Measurements from ENCODE around the gene MLLT3. TPM values are rescaled to one million over a fixed set of nuclear protein-coding genes. Genes with fewer than 3 reads are reported as not detected.
"Not testable (repeated sequence)": the region's sequence is repeated elsewhere in the genome, so short reads cannot be mapped to it uniquely, and the experiment has no call there.

MLLT3 gene
- total RNA-seq, 1 donor from 2014 or later = 7.7 TPM

GRCh38 chr9:20591223-20591622 lies 31.1 kb downstream of the MLLT3 start:
- no peak for DNase-seq (ENCODE audit: low spot score)
- Mint-ChIP-seq H3K9me3 (ENCODE audit: low read depth) (no peaks in the 10 kb centered on the region), H3K36me3 (ENCODE audit: low read depth) (no peaks in the 10 kb centered on the region), H3K4me3 (ENCODE audit: unreplicated experiment) (no peak overlapping the region), H3K27ac (ENCODE audit: unreplicated experiment) (no peak overlapping the region), H3K4me1 (ENCODE audit: low read depth) (peaks cover 26% of the 10 kb centered on the region), H3K27me3 (ENCODE audit: low read depth) (no peaks in the 10 kb centered on the region)
- no peak for TF ChIP-seq CTCF (IDR thresholded peaks at IDR 0.05)

DNA sequence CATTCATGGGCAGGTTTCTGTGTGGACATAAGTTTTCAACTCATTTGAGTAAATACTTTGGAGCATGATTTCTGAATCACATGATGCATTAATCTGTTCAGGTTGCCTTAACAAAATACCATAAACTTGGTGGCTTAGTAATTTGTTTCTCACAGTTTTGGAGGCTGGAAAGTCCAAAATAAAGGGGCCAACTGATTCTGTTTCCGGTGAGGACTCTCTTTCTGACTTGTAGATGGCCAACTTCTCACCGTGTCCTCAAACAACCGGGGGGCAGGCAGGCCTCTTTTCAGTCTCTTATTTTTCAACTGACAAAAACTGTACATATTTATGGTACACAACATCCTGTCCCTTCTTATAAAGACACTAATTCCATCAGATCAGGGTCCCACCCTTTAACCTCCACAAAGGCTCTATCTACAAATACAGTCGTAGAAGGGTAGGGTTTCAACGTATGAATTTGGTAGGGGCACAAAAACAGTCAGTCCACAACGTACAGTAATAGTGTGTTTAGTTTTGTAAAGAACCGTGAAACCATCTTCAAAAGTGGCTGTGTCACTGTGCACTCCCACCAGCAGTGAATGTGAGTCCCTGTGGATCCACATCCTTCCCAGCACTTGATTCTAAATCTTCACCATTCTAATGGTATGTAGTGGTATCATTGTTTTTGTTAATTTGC lies 37.2 kb downstream of the MLLT3 start:
- Mint-ChIP-seq H3K9me3 (ENCODE audit: low read depth) (no peaks in the 10 kb centered on the region), H3K4me1 (ENCODE audit: low read depth) (no peaks in the 10 kb centered on the region), H3K36me3 (ENCODE audit: low read depth) (no peaks in the 10 kb centered on the region), H3K27ac (ENCODE audit: unreplicated experiment) (no peak overlapping the region), H3K4me3 (ENCODE audit: unreplicated experiment) (no peak overlapping the region), H3K27me3 (ENCODE audit: low read depth) (peaks cover 4% of the 10 kb centered on the region)
- TF ChIP-seq CTCF (IDR thresholded peaks at IDR 0.05) = no peak
- DNase-seq (ENCODE audit: low spot score) = no peak

- not testable (repeated sequence) for DNase-seq (ENCODE audit: low spot score); H3K27ac Mint-ChIP-seq (ENCODE audit: unreplicated experiment); H3K4me3 Mint-ChIP-seq (ENCODE audit: unreplicated experiment); H3K27me3 Mint-ChIP-seq (ENCODE audit: low read depth); H3K9me3 Mint-ChIP-seq (ENCODE audit: low read depth); H3K36me3 Mint-ChIP-seq (ENCODE audit: low read depth); H3K4me1 Mint-ChIP-seq (ENCODE audit: low read depth)
These were observed 39.2 kb downstream of the MLLT3 start for GRCh38 chr9:20583088-20583487.

DNA sequence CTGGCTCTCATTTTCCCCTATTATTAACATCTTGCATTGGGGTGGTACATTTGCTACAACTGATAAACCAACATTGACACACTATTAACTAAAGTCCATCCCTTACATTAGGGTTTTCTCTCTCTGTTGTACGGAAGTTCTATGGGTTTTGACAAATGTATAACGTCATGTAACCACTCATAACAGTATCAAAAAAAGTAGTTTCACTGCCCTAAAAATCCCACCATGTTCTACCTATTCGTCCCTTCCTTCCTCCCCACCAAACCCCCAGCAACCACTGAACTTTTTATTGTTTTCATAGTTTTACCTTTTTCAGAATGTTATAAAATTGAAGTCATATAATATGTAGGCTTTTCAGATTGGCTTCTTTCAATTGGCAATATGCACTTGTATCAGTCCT lies 40.1 kb downstream of the MLLT3 start:
- H3K36me3 Mint-ChIP-seq (ENCODE audit: low read depth) = no peaks in the 10 kb centered on the region
- H3K4me3 Mint-ChIP-seq (ENCODE audit: unreplicated experiment) = no peak overlapping the region
- H3K27ac Mint-ChIP-seq (ENCODE audit: unreplicated experiment) = no peak overlapping the region
- peaks cover 4% of the 10 kb centered on the region for H3K27me3 Mint-ChIP-seq (ENCODE audit: low read depth)
- H3K9me3 Mint-ChIP-seq (ENCODE audit: low read depth) = no peaks in the 10 kb centered on the region
- TF ChIP-seq CTCF (IDR thresholded peaks at IDR 0.05) = no peak
- H3K4me1 Mint-ChIP-seq (ENCODE audit: low read depth) = no peaks in the 10 kb centered on the region
- no peak for DNase-seq (ENCODE audit: low spot score)

DNA sequence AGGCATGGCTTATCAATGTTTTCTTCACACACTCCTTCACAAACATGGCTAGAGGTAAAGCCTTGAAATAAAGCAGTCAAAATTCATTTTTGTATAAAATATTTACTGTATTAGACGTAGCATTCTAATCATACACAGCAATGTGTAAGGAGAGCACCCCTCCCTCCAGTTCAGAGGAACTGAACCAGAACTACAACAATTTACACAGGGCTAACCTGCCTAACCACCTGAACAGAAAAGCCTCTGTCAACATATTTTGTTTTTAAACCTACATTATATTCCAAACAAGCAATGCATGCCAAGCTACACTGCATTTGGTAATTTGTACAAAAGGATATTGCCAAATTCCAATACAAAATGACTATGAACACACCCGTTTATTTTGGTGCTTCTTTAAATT lies 41.6 kb downstream of the MLLT3 start:
- H3K9me3 Mint-ChIP-seq (ENCODE audit: low read depth) = peaks cover 6% of the 10 kb centered on the region
- H3K4me1 Mint-ChIP-seq (ENCODE audit: low read depth) = no peaks in the 10 kb centered on the region
- H3K27ac Mint-ChIP-seq (ENCODE audit: unreplicated experiment) = no peak overlapping the region
- no peak for TF ChIP-seq CTCF (IDR thresholded peaks at IDR 0.05)
- peaks cover 1% of the 10 kb centered on the region for H3K36me3 Mint-ChIP-seq (ENCODE audit: low read depth)
- no peak for DNase-seq (ENCODE audit: low spot score)
- peaks cover 4% of the 10 kb centered on the region for H3K27me3 Mint-ChIP-seq (ENCODE audit: low read depth)
- no peak overlapping the region for H3K4me3 Mint-ChIP-seq (ENCODE audit: unreplicated experiment)
